Urothelium cell line (cell line): ENCODE data around the gene PTTG1IP.

Experiments used
- DNase-seq: peaks from one replicate; pipeline ENCODE4 v3.0.0; 2011; ENCODE audit warnings: low spot score, mixed read lengths
- FAIRE-seq: peaks from 2 replicates; lab custom pipeline; 2011; peaks lifted over from hg19 to GRCh38; lab: Jason Lieb, UNC

The PTTG1IP gene

DNA sequence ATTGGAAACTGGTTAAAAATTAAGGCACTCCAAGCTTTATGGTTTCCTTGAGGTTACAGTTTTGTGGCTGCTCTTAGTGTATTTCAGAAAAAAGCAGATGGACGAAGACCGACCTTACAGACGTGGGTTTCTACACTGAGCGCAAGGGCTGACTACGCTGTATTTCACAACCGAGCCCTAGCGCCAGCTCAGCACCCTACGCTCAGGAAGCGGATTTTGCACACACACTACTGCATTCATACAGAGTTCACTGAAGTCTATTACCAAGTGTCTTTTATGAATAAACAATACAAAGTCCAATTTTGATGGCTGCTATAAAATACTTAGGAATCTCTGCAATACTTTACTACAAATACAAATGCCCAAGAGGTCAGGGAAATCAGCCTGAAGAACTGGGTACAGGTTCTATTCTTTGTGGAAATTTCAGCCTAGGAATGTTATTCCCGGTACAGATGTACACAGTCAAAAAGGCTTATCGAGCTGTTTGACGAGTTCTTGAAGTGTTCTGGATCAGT, 23.8 kb downstream of the PTTG1IP start:
- FAIRE-seq (no peak), DNase-seq (no peak)

DNA sequence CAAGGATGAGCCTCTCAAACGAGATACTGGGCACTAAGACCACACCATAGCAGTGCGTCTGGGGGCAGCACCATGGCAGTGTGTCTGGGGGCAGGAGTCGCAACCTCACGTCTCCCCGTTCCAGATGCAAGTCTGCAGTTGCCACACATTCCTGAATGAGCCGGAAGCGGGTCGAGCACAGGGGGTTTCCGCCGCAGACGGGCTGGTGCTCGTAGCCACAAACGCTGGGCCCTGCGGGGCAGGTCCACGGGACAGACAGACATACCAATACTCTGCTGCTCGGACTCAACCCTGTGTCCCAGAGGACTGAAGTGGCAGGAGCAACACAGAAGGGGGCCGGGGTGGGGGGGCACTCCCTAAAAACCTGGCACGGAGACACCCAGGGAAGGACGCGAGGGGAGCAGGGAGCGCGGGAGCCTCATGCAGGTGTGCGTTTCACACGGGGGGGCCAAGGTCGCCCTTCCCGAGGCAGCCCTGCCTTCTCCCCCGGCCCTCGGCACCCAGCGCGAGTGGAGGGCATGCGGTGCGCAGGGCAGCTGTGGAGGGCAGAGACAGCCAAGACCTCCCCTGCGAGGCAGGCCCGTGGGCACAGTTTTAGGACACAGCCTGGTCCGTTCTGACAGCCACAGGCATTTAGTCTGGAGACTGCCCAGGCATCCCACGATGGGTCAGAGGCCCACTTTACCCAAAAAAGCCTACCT, 24.5 kb downstream of the PTTG1IP start:
- DNase-seq (no peak), FAIRE-seq (no peak)

DNA sequence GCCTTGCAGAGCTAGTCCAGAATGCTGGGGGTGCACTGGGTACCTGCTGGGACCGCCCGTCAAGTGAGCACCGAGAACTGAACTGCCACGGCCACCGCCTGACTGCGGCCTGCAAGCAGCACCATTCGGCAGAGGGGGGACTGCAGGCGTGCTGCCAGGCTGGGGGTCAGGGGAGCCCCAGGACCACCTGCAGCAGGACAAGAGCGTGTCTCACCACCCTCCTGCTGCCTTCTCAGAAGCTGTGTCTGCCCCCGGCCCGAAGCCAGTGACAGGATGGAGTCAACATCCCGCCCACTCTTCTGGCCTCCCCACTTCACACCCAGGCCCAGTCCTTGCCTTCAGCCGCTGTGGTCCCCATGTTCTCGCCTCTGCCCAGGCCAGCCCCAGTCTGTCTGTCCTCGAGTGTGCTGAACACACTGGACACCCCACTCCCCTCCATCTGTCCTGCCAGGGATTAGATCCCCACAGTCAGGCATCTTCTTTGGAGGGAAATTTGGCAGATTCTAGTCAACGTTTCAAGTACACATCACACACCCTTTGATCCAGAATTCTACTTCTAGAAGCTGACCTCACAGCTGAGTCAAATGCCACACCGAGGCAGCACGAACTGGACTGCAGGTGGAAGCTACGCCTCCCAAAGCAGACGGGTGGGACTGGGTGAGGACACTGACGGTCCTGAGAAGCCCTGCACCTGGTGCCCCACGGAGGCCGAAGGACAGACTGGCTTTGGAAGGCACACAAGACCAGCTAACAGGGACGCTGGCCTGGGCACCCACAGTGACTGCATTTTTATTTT, 26.0 kb downstream of the PTTG1IP start:
- no peak for FAIRE-seq
- DNase-seq = no peak

DNA sequence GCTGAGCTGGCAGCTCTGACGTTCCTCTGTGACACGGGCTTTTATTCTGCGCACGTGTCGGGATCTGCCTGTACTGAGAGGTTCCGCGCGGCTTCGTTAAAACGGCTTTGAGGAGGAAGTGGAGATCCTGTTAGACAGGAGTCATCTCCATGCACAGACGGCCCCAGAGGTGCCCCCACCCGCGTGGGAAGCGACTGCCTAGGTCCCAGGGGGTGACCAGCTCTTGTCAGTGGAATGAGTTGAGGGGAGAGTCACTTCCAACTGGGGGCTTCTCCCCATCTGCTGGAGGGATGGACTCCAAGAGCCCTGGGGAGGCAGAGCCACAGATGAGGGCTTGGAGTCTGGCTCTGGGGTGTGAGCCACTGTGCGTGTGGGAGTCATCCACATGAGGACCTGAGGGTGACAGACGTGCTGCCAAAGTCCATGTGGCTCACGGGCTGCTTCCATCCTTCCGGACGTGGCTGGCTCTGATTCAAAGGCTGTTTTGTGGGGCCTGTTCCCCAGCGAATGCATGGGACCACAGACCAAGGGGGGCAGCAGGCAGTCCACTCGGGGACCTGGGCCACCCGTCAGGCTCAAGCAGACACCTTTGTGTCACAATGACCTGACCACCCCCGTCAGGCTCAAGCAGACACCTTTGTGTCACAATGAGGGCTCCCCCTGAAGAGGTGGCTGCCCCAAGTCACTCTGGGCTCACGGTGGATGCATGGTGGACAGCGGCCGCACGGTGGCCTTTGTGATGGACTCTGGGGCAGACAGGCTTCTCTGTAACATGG, 26.8 kb downstream of the PTTG1IP start:
- FAIRE-seq = no peak
- no peak for DNase-seq

DNA sequence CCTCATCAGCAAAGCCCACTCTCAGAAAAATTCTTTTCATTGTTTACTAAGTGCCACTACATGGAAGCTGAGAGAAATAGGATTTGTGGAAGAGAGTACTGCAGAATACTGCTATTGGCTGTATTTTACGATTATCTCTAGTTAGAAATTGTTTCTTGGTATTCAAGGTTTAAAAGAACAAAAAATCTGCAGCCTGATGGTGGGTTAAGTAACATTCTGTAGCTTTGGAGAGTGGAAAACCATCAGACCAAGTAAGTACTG, 27.3 kb downstream of the PTTG1IP start:
- DNase-seq (no peak), FAIRE-seq (no peak)

DNA sequence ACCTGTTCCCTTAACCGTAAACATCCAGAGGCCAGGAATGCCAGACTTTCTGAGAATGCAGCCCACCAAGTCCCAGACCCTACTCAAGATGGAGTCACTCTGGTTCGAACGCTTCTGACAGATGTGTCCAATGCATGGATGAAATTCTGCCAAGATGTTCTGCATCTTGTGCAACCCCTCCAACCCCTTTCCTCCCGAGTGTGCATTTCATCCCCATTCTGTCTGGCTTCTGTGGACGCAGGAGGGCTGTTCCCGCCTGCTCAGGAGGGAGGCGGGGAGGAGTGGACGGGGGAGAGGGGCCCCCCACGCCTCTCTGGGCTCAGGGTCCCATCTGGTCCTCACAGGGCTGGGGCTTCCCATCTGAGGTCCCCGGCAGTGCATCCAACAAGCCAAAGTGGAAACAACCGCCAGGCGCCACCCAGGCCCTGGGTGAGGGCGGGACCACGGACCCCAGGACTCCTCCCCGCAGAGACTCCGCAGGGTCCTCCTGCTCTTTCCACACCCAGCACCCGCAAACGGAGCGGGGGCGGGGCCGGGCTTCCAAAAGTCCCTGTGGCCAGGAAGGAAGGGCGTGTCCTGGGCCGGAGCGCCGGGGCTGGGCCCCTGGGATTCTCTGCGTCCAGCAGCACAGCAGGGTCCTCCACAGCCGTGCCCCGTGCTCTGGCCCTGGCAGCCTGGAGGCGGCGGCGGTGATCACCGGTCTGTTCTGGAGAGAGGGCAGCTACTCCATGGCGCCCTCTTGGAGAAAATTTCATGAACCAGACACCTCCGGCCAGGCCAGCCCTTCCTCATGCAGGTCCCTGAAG, 27.9 kb downstream of the PTTG1IP start:
- FAIRE-seq = no peak
- no peak for DNase-seq

DNA sequence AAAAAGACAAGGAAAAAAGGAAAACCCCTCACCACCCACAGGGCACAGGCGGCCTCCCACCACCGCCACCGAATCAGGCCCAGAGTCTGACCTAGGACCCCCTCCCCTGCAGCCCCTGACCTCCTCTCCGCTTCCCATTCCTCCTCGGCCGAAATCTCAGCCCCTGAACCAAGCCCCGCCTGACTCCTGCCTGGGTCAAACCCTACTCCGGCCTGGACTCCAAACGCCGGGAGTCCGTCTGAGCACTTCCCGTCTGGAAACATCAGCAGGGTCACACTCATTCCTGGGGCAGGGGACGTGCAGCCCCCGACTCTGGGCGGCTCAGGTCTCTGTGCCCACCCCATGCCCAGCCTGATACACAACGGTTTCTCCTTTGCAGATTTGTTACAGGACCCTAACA, 29.2 kb downstream of the PTTG1IP start:
- FAIRE-seq (no peak), DNase-seq (no peak)

DNA sequence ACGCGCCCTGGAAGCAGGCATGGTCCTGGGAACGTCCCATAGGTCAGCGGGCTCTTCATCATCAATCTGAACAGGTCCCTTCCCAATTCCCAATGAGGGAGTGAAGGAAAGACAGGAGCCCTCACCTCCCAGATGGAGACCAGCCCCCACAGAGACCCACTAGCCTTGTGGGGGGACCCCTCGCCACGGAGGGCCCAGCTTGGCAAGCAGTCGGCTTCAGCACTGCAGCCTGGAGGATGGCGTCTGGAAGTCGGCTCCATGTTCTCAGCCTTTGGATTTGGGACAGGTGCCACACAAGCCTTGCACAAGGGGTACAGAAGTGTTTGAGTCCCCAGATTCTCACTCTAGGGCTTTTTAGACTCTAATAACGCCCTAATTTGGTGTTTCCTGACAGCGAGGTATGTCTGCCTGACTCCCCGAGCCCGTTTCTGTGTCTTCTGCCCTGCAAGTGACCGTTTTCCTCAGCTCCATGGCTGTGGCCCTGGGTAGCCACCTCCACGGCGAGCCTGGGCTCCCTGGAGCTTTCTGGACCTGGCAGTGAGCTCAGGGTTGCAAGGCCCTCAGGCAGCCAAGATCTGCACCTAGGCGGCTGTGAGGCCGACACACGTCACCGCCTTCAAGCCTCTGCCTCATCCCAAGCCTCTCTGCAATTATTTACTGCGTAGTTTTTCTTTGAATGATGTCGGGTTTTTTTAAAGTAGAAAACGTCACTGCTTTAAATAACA, 30.6 kb downstream of the PTTG1IP start:
- DNase-seq = no peak
- no peak for FAIRE-seq

DNA sequence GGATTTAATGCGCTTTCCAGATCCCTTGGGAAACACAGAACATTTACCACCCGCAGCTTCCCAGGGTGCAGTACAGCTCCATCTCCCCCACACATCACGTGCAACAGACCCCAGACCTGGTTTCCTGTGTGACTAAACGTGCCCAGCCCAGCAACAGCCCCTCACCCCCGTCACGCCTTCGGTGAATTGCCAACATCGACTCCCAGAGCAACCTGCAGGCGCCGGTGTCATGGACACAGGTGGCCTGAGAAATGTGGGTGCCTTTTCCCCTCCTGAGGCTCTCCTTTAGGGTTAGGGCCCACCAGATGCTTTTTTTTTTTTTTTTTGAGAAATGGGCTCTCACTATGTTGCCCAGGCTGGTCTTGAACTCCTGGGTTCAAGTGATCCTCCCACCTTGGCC, 31.4 kb downstream of the PTTG1IP start:
- DNase-seq (no peak), FAIRE-seq (no peak)

DNA sequence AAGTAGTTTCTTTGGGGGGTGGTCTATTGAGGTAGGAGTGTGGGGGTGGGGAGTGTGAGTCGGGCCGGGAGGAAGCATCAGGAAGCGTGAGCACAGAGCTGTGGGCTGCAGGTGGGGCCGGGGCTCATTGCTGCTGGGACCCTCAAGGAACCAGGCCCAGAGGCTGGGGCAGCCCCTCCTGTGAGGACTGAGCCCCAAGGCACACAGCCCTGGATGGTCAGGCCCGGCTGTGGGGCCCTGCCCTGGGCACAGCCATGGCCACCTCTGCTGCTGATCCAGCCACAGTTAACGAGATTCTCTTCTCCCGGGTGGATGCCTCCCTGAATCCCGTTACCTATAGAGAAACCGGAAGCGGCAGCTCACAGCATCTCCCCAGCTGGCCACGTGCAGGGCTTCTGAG, 32.7 kb downstream of the PTTG1IP start:
- DNase-seq (no peak), FAIRE-seq (no peak)

DNA sequence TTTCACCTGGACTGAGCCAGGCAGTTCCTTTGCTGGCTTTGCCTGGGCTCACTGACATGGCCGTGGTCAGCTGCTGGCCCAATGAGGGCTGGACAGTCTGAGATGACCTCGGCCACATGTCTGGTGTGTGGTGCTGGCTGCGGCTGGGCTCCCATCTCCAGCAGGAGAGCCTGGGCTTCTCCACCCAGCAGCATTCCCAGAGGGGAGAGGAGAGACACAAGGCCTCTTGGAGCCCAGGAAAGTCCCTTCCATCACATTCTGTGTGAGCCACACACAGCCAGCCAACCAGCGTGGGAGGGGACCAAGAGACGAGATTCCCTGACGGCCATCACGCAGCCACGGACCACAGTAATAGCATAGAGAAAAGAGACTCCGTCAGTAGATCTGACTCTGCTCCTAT, 34.5 kb downstream of the PTTG1IP start:
- FAIRE-seq (no peak), DNase-seq (no peak)

DNA sequence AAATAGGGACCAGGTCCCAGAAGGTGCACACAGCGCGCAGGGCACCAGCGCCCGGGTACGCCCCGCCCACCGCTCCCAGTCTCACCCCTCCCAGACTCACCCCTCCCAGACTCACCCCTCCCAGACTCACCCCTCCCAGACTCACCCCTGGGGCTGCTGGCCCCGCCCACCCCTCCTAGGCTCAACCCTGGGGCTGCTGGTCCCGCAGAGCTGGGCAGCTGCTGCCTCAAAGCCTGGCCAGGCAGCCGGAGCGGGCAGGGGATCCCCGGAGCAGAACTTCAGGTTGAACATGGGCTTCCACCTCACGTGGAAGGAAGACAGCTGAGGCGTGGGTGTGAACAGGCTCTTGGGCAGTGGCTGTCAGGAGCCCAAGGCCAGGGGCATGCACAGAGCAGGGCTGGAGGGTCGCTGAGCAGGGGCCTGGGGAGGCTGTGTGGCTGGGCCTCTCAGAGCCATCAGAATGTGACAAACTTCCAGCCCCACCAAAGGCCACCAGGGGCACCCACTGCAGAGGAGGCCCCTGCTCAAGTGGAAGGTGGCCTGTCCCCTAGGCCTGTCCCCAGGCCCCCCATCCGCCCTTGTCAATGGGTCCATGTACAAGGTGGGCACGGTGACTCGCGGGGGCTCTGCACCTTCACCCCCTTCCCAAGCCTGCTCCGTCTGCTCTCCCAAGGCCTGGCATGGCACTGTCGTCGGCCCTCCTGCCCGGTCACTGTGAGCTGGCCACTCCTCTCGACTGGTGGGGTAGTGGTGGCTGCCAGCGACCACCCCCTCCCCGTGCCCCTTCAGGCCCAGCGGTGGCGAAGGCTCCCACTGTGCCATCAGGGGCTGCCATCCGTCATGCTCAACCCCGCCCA, 35.2 kb downstream of the PTTG1IP start:
- DNase-seq (no peak), FAIRE-seq (no peak)

DNA sequence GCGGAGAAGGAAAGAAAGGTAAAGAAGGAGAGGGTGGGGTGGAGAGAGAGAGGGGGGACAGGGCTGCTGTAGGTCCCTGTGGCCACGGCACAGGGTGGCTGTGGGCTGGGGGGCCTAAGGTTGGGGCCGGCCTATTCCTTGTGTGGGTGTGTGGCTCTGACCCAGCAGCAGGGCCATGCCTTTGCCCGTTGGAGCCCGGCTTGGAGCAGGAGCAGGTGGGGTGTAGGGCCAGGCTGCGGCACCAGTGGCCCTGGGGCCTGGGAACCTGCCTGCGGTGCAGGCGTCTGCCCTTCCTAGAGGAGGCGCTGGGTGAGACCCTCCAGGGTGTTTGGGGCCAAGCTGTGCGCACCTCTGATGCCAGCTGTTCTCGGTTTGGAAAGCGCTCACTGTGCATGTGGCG, 36.0 kb downstream of the PTTG1IP start:
- FAIRE-seq (no peak), DNase-seq (no peak)

DNA sequence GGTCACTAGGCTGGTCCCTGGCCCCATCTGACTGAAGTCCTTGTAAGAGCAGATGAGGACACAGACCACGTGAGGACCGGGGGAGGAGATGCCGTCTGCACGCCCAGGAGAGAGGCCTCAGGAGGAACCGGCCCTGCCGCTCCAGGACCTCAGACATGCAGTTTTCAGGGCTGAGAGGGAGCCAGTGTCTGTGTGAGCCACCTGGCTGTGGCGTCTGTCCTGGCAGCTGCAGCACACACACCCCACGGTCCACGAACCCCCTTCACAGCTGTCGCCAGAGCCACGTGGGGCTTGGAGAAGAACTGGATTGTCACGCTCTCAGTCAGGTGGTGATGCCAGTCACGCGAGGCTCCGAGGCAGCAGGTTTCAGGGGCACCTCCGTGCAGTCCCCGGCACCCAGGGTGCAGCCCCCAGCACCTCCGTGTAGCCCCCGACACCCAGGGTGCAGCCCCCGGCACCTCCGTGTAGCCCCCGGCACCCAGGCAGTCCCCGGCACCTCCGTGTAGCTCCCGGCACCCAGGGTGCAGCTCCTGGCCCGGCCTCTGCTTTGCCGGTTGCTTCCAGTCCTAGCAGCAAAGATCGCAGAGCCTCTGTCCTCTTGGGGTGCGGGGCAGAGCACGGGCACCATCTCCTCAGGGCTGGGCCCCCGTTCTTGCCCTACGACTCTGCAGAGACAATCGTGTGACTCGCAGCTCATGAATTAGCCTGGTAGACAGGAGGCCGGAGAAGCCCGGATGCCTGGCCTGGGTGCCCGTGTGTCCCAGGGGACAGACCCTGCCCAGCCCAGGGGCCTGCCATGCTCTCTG, 36.6 kb downstream of the PTTG1IP start:
- DNase-seq = no peak
- FAIRE-seq = no peak

DNA sequence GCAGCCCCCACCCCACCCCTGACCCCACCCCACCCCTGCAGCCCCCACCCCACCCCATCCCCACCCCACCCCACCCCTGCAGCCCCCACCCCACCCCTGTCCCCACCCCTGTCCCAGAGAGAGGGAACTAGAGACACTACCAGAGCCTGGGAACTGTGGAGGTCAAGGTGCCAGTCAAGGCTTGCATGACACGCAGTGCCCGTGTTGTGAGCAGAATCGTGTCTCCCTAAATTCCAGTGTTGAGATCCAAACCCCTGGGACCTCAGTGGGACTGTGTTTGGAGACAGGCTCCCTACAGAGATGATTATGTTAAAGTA, 37.2 kb downstream of the PTTG1IP start:
- DNase-seq (no peak), FAIRE-seq (no peak)

DNA sequence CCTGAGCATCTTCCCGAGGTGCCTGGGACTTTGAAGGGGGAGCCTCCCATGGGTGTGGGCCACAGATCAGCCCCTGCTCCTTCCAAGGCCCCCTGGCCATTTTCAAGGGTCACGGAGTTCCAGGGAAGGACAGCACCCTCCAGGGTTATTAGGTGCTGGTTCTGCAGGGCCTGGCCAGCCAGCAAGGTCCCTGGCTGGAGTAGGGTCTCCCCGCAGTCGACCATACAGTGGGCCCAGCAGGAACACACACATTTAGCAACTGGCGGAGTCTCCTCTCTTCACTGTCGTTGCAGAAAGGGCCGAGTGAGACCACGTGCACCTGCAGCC, 37.9 kb downstream of the PTTG1IP start:
- FAIRE-seq (no peak), DNase-seq (no peak)

DNA sequence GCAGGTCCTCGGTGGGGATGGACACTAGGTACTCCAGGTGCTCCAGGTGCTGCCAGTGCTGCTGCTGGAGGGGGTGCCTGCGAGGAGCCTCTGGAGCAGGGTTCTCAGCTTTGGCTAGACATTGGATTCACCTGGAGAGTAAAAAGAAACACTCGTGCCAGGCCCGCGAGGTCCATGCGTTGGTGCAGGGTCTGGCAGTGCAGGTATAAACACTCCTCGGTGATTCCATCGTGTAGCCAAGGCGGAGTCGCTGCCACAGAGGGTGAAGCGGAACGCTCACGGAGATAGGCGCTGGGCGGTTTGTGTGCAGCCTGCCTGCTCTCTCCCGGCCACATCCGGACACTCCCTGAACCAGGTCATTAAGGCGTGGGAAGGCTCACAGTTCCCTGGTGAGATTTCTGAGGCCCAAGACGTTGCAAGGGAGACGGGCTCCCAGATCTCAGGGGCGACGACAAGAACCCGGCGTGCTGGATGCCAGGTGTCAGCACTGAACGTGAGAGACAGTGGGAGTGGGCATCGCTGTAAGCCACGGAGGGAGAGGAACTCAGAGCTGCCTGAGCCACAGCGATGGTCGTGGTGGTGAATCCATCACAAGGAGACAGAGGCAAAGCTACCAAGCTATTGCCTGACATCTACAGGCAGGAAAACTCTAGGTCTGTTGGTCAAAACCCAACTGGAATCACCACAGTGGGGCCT, 38.4 kb downstream of the PTTG1IP start:
- FAIRE-seq = no peak
- DNase-seq = no peak

DNA sequence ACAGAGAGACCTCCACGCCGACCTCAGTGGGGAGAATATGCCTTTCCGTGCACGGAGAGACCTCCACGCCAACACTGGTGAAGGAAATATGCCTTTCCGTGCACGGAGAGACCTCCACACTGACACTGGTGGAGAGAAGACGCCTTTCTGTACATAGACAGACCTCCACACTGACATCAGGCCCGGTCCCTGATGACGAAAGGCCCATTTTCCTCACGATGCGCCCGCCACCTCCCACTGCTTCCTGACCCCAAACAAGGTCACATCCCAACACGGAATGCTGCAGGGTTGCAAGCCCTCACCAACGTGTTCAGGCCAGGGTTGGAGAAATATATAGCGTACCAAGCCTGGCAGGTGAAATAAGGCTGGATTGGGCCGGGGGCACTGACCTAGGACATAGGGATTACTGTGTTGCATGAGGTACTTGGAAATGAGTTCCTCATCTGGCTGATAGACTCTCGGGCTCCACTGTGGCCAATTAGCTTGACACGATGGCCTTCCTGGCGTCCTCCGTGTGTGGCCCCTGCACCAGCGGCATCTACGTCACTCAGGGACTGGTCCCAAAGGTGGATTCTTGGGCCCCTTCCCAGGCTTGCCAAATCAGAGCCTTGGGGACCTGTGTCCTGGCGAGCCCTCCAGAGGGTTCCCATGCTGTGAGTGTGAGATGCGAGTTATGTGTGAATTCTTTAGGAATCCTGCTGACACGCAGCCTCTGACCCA, 39.1 kb downstream of the PTTG1IP start:
- FAIRE-seq (no peak), DNase-seq (no peak)
